ENCODE data around the gene MYH10. TPM values are rescaled to one million over a fixed set of nuclear protein-coding genes. Genes with fewer than 3 reads are reported as not detected.

MYH10 gene
- total RNA-seq, 1 experiment from 2014 or later = 1.6 TPM

GRCh38 chr17:8520981-8521380 lies 109.5 kb downstream of the MYH10 start:
- CTCF ChIA-PET = no interaction called here
- DNase-seq = no peak

GRCh38 chr17:8518850-8519249 lies 111.7 kb downstream of the MYH10 start:
- ChIA-PET CTCF (no interaction called here), POLR2A (ENCODE audit: unreplicated experiment) (no interaction called here)
- DNase-seq = no peak
- Histone ChIP-seq H3K4me1 (replicated peaks; ENCODE audit: insufficient read depth) (no peaks in the 10 kb centered on the region), H3K4me2 (no peak overlapping the region), H3K4me3 (no peak overlapping the region), H4K20me1 (ENCODE audit: insufficient read depth) (no peaks in the 10 kb centered on the region), H2AFZ (no peak overlapping the region), H3K27me3 (ENCODE audit: insufficient read depth, low read depth) (peaks cover 41% of the 10 kb centered on the region), H3K79me2 (ENCODE audit: low read depth) (no peaks in the 10 kb centered on the region), H3F3A (ENCODE audit: insufficient read depth, low read depth) (no peaks in the 10 kb centered on the region), H3K9me2 (ENCODE audit: insufficient read depth) (no peaks in the 10 kb centered on the region), H3K27ac (no peak overlapping the region), H3K9me3 (ENCODE audit: insufficient read depth, low read depth) (no peaks in the 10 kb centered on the region), H3K36me3 (ENCODE audit: low read depth) (no peaks in the 10 kb centered on the region)
- TF ChIP-seq CTCF (conservative IDR thresholded peaks at IDR 0.05) (no peak), EZH2 (IDR thresholded peaks at IDR 0.05; ENCODE audit: low read depth) (no peak)
- BruUV-seq (replicated peaks) = no TSS peak
- intact Hi-C loops (cut with micrococcal nuclease; ENCODE audit: unreplicated experiment) = no loop called here

More at GRCh38 chr17:8520981-8521380, 109.5 kb downstream of the MYH10 start:
- intact Hi-C loops (cut with micrococcal nuclease; ENCODE audit: unreplicated experiment) = no loop called here
- no peak overlapping the region for H3K4me3 ChIP-seq
- no peak overlapping the region for H2AFZ ChIP-seq
- H3F3A ChIP-seq (ENCODE audit: insufficient read depth, low read depth) = no peaks in the 10 kb centered on the region
- no peak overlapping the region for H3K27ac ChIP-seq
- no peaks in the 10 kb centered on the region for H4K20me1 ChIP-seq (ENCODE audit: insufficient read depth)
- no peaks in the 10 kb centered on the region for H3K79me2 ChIP-seq (ENCODE audit: low read depth)
- POLR2A ChIA-PET (ENCODE audit: unreplicated experiment) = no interaction called here
- no peaks in the 10 kb centered on the region for H3K9me3 ChIP-seq (ENCODE audit: insufficient read depth, low read depth)
- H3K9me2 ChIP-seq (ENCODE audit: insufficient read depth) = no peaks in the 10 kb centered on the region
- H3K4me2 ChIP-seq = no peak overlapping the region
- TF ChIP-seq EZH2 (IDR thresholded peaks at IDR 0.05; ENCODE audit: low read depth) = no peak
- no peak for TF ChIP-seq CTCF (conservative IDR thresholded peaks at IDR 0.05)
- H3K36me3 ChIP-seq (ENCODE audit: low read depth) = no peaks in the 10 kb centered on the region
- no TSS peak for BruUV-seq (replicated peaks)
- no peaks in the 10 kb centered on the region for H3K4me1 ChIP-seq (replicated peaks; ENCODE audit: insufficient read depth)
- peaks cover 54% of the 10 kb centered on the region for H3K27me3 ChIP-seq (ENCODE audit: insufficient read depth, low read depth)

GRCh38 chr17:8518326-8518725 lies 112.2 kb downstream of the MYH10 start:
- CTCF ChIA-PET = no interaction called here
- Histone ChIP-seq H3K9me3 (ENCODE audit: insufficient read depth, low read depth) (no peaks in the 10 kb centered on the region), H2AFZ (no peak overlapping the region), H3K4me2 (no peak overlapping the region), H3K36me3 (ENCODE audit: low read depth) (no peaks in the 10 kb centered on the region), H3K27ac (no peak overlapping the region), H3K79me2 (ENCODE audit: low read depth) (no peaks in the 10 kb centered on the region), H3K27me3 (ENCODE audit: insufficient read depth, low read depth) (peaks cover 36% of the 10 kb centered on the region), H3F3A (ENCODE audit: insufficient read depth, low read depth) (no peaks in the 10 kb centered on the region), H3K4me1 (replicated peaks; ENCODE audit: insufficient read depth) (no peaks in the 10 kb centered on the region), H3K9me2 (ENCODE audit: insufficient read depth) (no peaks in the 10 kb centered on the region), H3K4me3 (no peak overlapping the region), H4K20me1 (ENCODE audit: insufficient read depth) (no peaks in the 10 kb centered on the region)
- DNase-seq = no peak
- BruUV-seq (replicated peaks) = no TSS peak
- POLR2A ChIA-PET (ENCODE audit: unreplicated experiment) = no interaction called here
- no peak for TF ChIP-seq EZH2 (IDR thresholded peaks at IDR 0.05; ENCODE audit: low read depth)
- no peak for TF ChIP-seq CTCF (conservative IDR thresholded peaks at IDR 0.05)
- intact Hi-C loops (cut with micrococcal nuclease; ENCODE audit: unreplicated experiment) = no loop called here

All from PC-9 (cell line).